ENCODE results near the gene RPS21.

The RPS21 gene

GRCh38 chr20:62428396-62429295, 41.7 kb downstream of the RPS21 start:
- no peak for DNase-seq

DNA sequence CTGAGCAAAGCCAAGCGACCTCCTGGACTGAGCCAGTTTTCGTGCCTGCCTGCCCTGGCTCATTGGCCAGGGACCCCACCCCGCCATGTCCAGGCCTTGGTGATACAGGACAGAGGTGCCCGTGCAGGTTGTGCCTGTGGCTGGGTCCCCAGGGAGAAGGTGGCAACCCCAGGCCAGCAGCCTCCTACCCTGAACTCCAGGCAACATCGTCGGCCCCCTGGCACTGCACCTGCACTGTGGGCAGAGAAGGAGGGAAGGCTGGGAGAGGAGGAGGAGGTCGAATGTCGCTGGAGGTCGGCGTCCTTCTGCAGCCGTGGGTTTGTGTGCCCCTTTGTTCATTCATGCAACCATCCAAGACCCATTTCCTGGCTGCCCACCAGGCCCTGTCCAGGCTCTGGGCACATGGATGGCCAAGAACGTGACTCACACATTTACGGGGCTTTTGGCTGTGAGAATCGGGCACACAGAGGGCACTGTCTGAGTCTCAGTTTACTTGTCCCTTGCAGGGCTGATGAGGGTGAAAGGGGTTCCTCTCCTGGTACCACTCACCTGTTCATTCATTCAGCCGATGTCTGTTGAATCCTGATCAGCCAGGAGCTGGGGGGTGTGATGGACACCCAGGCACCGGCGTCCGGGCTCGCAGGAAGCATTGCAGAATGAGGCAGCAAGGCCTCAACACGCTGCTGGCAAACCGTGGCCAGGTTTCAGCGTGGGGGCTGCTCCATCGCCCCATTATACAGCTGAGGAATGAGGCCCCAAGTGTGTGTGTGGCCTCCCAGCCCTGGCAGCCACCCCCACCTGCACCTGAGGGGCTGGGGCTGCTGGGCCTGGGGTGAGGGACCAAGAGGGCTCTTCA, 42.8 kb downstream of the RPS21 start:
- no peak for DNase-seq

GRCh38 chr20:62430311-62430853, 43.5 kb downstream of the RPS21 start:
- no peak for DNase-seq

DNA sequence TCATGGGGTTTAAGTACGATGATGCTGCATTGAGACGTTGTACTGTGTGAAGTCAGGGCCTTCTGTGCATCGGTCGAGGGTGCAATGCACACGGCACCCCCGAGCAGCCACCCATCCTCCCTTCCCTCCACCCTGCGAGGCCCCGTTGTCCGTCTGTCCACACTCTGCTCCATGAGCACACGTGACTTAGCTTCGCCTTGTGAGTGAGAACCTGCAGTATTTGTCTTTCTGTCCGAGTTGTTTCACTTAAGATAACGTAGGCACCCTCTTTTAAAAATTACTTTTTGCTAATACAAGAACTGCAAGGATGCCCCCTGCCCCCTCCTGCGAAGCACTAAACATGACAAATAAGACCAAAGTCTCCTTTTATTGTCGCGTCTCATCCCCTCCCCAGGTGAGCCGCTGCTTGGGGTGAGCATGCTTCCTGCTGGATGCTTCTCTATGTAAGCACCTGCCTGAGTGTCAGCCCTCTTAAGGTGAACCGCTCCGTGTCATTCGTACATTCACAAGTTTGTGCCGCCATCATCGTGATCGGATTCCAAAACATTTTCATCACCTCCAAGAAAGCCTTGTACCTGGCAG, 44.1 kb downstream of the RPS21 start:
- no peak for DNase-seq

DNA sequence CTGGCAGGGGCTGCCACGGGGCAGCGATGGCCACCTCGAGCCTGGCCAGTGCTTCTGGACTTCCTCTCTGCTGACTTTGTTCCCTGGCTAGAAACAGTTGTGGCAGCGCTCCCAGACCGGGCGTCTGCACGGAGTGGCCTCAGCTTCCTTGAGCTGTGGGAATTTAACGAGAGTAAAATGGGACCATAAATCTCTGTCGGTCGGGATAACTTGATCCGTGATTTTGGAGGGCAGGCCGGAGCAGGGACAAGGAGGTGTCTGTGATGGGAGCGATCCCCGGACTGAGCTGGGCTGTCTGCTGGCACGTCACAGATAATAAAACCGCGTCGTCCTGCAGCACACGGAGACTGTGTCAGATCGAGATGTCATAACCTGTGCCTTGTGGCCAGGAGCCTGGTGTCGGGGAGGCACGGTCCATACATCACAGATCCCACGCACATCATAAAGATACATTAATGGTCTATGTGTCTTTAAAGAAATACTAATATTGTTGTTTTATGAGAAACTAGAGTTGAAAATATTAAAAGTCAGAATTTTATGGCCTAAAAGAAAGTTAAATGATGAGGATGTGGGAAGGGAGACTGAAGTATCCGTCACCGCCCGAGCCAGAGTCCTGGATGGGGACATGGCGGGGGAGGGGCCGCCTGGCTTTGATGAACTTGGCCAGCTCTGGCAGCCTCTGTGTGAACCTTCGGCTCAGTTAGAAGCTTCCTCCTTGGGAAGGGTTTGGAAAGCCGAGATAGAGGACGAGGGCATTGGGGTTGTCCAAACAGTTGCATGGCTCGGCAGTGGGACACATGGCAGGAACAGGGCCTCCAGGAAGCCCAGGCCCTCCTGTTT, 47.0 kb downstream of the RPS21 start:
- no peak for DNase-seq

DNA sequence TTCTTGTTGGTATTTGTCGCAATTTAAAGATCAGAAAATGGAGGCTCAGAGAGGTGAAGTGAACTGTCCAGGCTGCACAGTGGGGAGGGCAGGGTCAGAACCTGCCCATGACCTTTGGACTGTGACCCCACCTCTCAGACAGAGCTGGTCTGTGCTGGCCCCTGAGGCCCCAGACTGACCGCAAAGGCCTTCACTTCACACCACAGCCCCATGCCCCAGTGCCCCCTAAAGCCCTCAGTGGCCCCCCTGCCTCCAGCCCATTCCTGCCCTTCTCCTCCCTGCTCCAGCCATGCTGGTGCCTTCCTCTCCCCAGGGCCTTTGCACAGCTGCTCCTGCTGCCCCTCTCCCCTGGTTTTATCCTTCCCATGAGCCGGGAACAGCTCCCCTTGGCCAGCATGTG, 49.8 kb downstream of the RPS21 start:
- DNase-seq: no peak

GRCh38 chr20:62437496-62437895, 50.6 kb downstream of the RPS21 start:
- no peak for DNase-seq

DNA sequence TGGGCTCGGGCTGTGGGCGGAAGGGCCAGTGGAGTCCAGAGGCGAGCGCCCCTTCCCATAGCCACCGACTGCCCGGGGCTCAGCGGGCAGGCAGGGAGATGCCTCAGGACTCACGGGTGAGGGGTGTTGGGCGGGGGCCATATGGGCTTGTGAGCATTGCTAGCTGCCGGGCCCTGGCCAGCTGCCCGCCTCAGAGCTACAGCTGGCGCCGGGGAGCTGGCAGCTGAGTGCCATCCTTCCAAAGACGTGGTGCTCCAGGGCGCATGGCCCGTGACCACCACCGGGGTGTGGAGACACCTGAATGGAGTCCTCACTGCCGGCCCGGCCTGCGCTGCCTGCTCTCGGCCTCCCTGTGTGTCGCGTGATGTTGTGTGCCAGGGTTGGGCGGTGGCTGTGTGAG, 51.0 kb downstream of the RPS21 start:
- DNase-seq: no peak

Measured in hematopoietic multipotent progenitor cell treated with erythropoietin and hydrocortisone succinate and interleukin-3 and kit ligand, for 8 days (in vitro differentiated cells).